Activated CD8-positive, alpha-beta memory T cell treated with anti-CD3 and anti-CD28 coated beads for 4 hours (primary cell): Measurements from ENCODE around the gene OR10AG1.

ENCODE experiments used
- DNase-seq, 2 donors: peaks; one replicate each; pipeline ENCODE4 v3.0.0-alpha.2; 2020; ENCODE audit warnings: low read depth in 2 of 2

Gene OR10AG1, protein sequence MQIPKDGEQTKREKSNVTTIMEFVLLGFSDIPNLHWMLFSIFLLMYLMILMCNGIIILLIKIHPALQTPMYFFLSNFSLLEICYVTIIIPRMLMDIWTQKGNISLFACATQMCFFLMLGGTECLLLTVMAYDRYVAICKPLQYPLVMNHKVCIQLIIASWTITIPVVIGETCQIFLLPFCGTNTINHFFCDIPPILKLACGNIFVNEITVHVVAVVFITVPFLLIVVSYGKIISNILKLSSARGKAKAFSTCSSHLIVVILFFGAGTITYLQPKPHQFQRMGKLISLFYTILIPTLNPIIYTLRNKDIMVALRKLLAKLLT

DNA sequence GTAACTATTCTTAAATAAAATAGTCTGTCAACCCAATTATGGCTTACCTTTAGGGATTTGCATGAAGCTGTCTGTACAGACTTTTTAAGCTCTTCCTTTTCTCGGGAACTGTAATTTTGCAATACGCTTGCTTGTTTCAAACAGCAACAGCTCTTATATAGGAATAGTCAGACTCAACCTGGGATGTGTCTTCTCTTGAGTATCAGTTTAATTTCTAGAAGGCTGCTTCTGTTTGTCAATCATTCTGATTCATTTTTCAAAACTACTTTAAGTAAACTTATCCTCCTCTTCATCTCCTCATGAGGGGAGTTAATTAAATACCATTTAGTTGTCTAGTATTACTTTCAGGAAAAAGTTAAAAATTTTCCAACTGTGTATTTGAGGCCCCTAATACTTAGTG, at the start of gene OR10AG1:
Gene OR10AG1 (minus strand): TSS at position 101 of the 400 bp plus-strand sequence. CDS start 38 bp downstream, at position 63.
- no peak for DNase-seq

DNA sequence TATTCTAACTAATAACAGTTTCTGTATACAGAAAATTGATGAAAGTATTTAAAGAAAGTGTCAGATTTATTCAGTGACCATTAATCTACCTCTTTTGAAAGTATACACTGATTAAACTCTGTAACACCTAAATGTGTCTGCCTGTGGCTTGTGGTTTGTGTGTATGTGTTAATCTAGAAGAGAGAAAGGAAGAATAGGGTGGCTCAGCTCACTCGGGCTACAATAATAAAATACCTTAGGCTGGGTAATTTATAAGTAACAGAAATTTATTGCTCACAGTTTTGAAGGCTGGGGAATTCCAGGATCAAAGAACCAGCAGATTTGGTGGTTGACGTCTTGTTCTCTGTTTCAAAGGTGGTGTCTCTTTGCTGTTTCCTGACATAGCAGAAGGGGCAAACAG, 44.1 kb upstream of the OR10AG1 start:
- DNase-seq = no peak

DNA sequence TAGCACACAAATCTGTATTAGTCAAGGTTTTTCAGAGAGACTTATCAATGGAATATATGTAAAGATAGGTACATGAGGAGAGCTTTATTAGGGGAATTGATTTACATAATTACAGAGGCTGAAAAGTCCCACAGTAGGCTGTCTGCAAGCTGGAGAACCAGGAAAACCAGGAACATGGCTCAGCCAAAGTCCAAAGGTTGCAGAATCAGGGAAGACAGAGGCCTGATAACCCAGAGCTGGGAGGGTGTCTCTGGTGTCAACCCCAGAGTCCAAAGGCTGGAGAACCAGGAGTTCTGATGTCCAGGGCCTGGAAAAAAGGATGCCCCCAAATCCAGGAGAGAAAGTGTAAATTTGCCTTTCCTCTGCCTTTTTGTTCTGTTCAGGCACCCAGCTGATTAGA, 41.0 kb upstream of the OR10AG1 start:
- no peak for DNase-seq

DNA sequence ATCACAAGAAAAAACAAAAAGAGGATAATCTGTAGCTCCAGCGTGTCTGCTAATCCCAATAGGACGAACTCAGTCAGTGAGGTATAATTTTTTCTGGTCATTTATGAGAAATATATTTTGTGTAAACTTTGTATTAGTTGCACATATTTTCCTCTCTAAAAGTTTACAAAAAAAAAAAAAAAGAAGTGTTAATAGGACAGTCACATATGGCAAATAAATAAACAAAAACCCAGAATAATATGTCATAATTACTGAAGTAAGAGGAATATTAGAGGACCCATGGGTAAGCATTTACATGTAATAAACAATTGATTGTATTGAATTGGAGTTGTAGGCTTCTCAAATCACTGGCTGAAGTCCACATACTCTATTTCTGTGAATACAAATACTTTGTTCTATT, 24.8 kb upstream of the OR10AG1 start, which contains the start of gene OR5F1:
Gene OR5F1 (minus strand): TSS at position 101 of the 400 bp plus-strand sequence. CDS start 0 bp downstream, at position 101.
- DNase-seq = no peak

DNA sequence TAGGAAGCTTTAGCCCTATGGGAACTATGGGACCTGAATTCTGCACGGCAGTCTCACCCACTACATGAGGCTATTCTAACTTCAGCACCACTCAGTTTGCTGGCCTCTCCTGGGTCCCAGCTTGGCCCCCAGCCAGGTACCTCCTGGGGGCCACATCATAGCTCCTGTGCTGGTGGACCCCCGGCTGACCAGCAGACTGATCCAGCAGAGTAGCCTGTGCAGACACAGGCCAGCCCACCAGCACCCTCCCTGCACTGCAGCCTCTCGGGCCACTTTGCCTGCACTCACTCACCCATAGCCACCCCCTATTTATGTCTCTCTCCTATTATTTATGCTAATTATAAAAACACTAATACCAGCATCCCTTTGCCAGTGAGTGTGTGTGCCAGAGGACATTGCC, 1.2 kb upstream of the OR10AG1 start:
- DNase-seq = no peak

DNA sequence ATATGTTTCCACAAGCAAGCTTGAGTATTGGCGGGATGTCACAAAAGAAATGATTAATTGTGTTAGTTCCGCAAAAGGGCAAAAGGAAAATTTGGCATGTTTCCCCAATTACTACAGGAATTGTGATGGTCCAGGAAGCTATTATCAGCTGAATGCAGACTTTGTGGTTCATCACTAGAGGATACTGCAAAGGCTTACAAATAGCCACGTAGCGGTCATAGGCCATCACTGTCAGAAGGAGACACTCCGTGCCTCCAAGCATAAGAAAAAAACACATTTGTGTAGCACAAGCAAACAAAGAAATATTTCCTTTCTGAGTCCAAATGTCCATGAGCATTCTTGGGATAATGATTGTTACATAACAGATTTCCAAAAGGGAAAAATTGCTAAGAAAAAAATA, 1.8 kb downstream of the OR10AG1 start:
- DNase-seq = no peak

DNA sequence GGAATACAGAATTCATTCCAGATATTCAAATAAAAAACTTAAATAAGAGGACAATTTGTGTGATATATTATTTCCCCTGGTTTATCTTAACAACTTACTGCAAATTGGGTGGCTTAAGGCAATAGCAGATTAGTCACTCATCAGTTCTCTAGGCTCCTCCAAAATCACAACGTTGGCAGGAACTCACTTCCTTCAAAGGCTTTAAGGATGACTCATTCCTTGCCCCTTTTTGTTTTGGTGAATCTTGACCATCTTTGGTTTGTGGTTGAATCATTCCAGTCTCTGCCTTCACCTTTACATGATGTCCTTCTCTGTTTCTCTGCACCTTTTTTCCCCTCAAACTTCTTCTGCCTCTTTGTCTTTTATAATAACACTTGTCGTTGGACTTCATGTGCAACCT, 3.4 kb downstream of the OR10AG1 start:
- no peak for DNase-seq

DNA sequence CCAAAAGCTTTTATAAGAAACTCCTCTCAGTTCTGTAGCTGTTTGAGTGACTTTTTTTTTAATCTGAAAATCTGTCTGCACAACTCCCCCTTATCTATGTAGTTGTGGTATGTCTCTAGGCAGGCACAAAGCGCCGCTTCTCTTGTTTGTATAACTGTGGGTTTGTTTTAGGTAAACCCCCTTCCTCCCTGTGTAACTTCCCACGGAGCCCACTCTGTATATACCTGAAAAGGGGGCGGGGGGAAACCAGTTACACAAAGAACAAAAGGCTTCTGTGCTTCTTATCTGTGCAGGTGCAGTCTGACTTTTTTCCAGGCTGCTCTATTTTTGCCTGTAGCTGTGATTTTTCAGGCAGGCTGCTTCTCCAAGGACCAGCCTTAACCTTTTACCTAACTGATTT, 13.2 kb downstream of the OR10AG1 start:
- DNase-seq = no peak

DNA sequence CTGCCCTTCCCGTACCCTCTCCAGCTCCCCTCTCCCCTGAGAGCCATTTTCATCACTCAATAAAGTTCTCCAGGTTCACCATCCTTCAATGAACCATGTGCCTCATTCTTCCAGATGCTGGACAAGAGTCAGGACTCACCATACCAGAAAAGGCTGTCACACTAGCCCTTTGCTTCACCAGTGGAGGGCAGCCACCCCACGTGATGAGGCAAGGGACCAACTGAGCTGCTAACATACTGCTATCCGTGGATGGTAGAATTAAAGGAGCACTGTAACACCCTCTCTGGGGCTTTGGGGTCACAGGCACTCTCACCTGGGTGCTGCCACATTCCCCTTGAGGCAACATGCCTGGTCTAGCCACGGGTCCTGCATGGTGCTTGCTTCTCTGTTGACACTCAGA, 20.4 kb downstream of the OR10AG1 start:
- DNase-seq = no peak

DNA sequence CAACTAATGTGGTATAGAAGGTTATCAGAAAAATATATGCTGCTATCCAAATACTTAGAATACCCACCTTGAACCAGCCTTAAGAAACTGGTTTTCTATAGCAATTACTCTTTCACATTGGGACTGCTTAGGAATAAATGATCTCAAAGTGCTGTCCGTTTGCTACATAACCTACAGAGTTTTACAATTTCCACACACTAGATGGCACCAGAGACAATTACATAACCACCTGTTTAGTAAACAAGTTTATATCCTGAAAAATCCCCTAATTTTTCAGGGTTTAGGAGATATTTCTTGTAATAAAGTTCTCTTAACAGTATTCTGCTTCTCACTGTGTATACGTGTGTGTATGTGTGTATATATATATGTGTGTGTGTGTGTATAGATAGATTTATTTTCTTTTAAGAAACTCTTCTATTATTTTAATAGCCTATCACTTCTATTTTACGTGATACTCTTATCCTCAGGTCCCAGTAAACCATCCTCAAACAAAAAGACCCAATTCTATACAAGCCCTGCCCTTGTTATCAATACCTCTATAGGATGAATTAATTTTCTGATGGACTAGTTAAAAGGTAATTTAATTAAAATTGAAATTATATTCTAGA, 26.9 kb downstream of the OR10AG1 start:
- no peak for DNase-seq

DNA sequence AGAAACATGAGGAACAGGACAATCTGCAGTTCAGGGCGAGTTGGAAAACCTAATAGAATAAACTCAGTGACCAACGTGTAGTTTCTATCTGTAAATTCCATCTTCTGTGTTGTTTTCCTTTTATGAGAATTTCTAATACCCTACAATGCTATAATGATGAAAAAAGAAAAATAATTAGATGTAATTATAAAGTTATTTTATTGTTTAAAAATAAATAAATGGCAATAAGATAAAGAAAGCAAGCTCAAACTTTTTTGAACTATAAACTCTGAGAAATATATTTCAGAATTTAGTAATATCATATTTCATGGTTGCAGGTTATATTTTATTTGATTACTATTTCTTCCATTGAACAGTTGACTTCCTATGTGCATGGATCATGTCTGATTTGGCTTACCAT, 33.4 kb downstream of the OR10AG1 start, which contains the start of gene OR5I1:
Gene OR5I1 (minus strand): TSS at position 101 of the 400 bp plus-strand sequence. CDS start 0 bp downstream, at position 101.
- no peak for DNase-seq

DNA sequence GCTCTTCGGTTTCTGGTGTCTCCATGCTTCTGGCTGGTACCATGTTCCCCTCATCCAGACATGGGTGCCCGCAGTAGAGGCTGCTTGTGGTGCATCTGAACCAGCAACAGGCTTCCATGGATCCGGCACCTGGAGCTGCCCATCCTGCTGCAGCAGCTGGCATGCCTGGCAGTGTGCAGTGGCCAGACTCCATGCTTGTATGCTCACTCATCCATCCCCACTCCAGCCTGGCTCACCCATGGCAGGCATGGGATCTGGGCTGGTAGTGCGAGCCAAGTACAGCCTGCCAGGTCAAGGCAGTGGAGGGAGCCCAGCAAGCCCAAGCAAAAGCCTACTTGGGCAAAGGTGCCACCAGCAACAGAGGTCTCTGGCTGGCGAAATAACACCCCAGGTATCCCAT, 49.2 kb downstream of the OR10AG1 start:
- DNase-seq = no peak
